ENCODE measurements around the gene SPSB2. TPM values are rescaled to one million over a fixed set of nuclear protein-coding genes. Genes with fewer than 3 reads are reported as not detected.

The SPSB2 gene
- total and polyA plus RNA-seq, 9 of the 15 experiments (the other 6 are each of a cell fraction or from before 2014, with no cell fraction given) = 0.10 to 10.6 (median 1.9) TPM

GRCh38 chr12:6828781-6829535 is 44.1 kb downstream of the SPSB2 start:
- Histone ChIP-seq H3K9me3 (replicated peaks; ENCODE audit: control insufficient read depth, insufficient read depth, low read depth, low read length) (no peaks in the 10 kb centered on the region), H2AFZ (ENCODE audit: low read depth, low read length) (peak overlapping the region; percentile 91), H3K79me2 (ENCODE audit: control insufficient read depth, insufficient read depth, low read length) (peaks cover 24% of the 10 kb centered on the region), H3K9ac (ENCODE audit: insufficient read depth in 1 of 2, low read depth in 2 of 2, low read length in 2 of 2) (peak overlapping the region; percentile 91 to 97), H3K4me1 (replicated peaks in 1 of 2; ENCODE audit: control insufficient read depth in 2 of 2, insufficient read depth in 2 of 2, low read length in 2 of 2) (peaks cover 11 to 54% of the 10 kb centered on the region in 2 experiments; a peak in 4 of 5 replicates), H4K20me1 (replicated peaks; ENCODE audit: control insufficient read depth, insufficient read depth, low read length) (no peaks in the 10 kb centered on the region), H3K36me3 (ENCODE audit: control insufficient read depth, insufficient read depth, low read length) (peaks cover 35% of the 10 kb centered on the region; the same call in 1 of the 3 replicates), H3K27me3 (ENCODE audit: control insufficient read depth in 2 of 2, insufficient read depth in 2 of 2, low read length in 2 of 2) (peaks cover 0 to 2% of the 10 kb centered on the region in 2 experiments; a peak in 2 of 5 replicates), H3K4me2 (ENCODE audit: insufficient read depth, low read length) (peak overlapping the region; percentile 87), H3K27ac (ENCODE audit: extremely low read depth, low read depth, low read length) (peak overlapping the region; percentile 91), H3K4me3 (peak overlapping the region; percentile 73), H3K9me1 (ENCODE audit: control insufficient read depth, insufficient read depth, low read length) (no peaks in the 10 kb centered on the region)
- ATAC-seq (peak; percentile 68), FAIRE-seq (peak; percentile 15), DNase-seq (ENCODE audit: extremely low read depth in 1 of 4, low spot score in 3 of 4) (peak; percentile 49 to 72 (median 60))
- in situ Hi-C loops (cut with MboI) = no loop called here
- CTCF ChIA-PET (ENCODE audit: low intra/inter-chr PET ratio) = interaction anchor here (0.6 kb wide), 1 partner anchor 97 kb away, joined by 3 read pairs; no protein-coding TSS in a partner anchor
- under 1% methylated on average over 44 of the region's 71 CpGs for WGBS (ENCODE audit: insufficient coverage, low coverage, missing lambda C conversion rate)
- POLR2A ChIA-PET = interaction anchor here (0.6 to 3.2 kb wide), 14 partner anchors 11 to 277 kb away, joined by 3 to 13 read pairs (median 4); partner anchors contain the start of genes COPS7A, MLF2 and PTMS
- BruUV-seq (replicated peaks) = TSS peak; percentile 74
- intact Hi-C loops (cut with micrococcal nuclease) = loop anchor here (5.0 to 10.0 kb wide), 3 partner anchors 52 to 274 kb away; partner anchors contain the start of gene IFFO1
- peak; percentile 35; the same call in 1 of the 2 replicates for TF ChIP-seq PHF8 (IDR thresholded peaks at IDR 0.05; ENCODE audit: borderline replicate concordance, low read length)
- TF ChIP-seq GABPB1 (CRISPR knock-in tag; IDR thresholded peaks at IDR 0.05) = peak; percentile 44; the same call in 1 of the 2 replicates
- TF ChIP-seq, protein P1, sequence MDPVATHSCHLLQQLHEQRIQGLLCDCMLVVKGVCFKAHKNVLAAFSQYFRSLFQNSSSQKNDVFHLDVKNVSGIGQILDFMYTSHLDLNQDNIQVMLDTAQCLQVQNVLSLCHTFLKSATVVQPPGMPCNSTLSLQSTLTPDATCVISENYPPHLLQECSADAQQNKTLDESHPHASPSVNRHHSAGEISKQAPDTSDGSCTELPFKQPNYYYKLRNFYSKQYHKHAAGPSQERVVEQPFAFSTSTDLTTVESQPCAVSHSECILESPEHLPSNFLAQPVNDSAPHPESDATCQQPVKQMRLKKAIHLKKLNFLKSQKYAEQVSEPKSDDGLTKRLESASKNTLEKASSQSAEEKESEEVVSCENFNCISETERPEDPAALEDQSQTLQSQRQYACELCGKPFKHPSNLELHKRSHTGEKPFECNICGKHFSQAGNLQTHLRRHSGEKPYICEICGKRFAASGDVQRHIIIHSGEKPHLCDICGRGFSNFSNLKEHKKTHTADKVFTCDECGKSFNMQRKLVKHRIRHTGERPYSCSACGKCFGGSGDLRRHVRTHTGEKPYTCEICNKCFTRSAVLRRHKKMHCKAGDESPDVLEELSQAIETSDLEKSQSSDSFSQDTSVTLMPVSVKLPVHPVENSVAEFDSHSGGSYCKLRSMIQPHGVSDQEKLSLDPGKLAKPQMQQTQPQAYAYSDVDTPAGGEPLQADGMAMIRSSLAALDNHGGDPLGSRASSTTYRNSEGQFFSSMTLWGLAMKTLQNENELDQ (CRISPR knock-in tag; IDR thresholded peaks at IDR 0.05; ENCODE audit: borderline replicate concordance) = no peak
- peak; percentile 55; the same call in 1 of the 2 replicates for TF ChIP-seq MGA (IDR thresholded peaks at IDR 0.05)
- TF ChIP-seq PHF21A (IDR thresholded peaks at IDR 0.05; ENCODE audit: borderline replicate concordance, low read depth) = 0 out of 2 replicates have a peak, but pooled peaks have one; percentile 22
- no peak for TF ChIP-seq ZKSCAN3 (CRISPR knock-in tag; IDR thresholded peaks at IDR 0.05)

Data from K562 (cell line).